ENCODE measurements around the gene SHB. TPM values are rescaled to one million over a fixed set of nuclear protein-coding genes. Genes with fewer than 3 reads are reported as not detected.

Gene SHB
- polyA plus RNA-seq, 1 donor (not counting 4 experiments of a cell fraction or from before 2014, with no cell fraction given), result 10.9 TPM

DNA sequence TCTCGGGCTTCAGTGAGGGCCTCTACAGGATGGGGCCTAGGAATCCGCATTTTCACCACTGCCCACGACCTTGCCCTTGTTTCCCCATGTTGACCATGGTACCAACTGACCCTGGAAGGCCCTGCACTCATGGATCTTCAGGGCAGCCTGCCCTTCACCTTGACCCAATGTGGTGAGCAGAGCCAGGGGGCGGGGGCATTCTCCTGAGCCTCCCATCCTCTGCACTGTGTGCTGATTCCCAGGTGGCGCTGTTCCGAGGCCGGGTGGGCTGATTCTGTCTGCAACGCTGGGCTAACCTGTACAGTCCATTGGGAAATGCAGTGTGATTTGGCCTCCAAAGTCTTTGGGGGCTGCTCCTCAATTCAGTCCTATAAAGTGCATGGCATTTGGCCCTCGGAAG is 68.7 kb downstream of the SHB start:
- peaks cover 72% of the 10 kb centered on the region for H3K79me2 ChIP-seq (ENCODE audit: control insufficient read depth, insufficient read depth, low read length)
- peak overlapping the region; percentile 69 for H3K27ac ChIP-seq (ENCODE audit: control insufficient read depth, insufficient read depth, low read length)
- TF ChIP-seq, protein P1, sequence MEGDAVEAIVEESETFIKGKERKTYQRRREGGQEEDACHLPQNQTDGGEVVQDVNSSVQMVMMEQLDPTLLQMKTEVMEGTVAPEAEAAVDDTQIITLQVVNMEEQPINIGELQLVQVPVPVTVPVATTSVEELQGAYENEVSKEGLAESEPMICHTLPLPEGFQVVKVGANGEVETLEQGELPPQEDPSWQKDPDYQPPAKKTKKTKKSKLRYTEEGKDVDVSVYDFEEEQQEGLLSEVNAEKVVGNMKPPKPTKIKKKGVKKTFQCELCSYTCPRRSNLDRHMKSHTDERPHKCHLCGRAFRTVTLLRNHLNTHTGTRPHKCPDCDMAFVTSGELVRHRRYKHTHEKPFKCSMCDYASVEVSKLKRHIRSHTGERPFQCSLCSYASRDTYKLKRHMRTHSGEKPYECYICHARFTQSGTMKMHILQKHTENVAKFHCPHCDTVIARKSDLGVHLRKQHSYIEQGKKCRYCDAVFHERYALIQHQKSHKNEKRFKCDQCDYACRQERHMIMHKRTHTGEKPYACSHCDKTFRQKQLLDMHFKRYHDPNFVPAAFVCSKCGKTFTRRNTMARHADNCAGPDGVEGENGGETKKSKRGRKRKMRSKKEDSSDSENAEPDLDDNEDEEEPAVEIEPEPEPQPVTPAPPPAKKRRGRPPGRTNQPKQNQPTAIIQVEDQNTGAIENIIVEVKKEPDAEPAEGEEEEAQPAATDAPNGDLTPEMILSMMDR (optimal IDR thresholded peaks at IDR 0.05 in 1 of 3, IDR thresholded peaks at IDR 0.05 in 1 of 3, conservative IDR thresholded peaks at IDR 0.05 in 1 of 3; ENCODE audit: extremely low read depth in 1 of 3, insufficient read depth in 2 of 3, low read length in 3 of 3), result no peak
- no peak for TF ChIP-seq EZH2 (IDR thresholded peaks at IDR 0.05; ENCODE audit: low read length)
- H3K4me2 ChIP-seq (ENCODE audit: control insufficient read depth, extremely low read depth, insufficient read depth, low read depth, low read length), result peak overlapping the region; percentile 23
- no peak overlapping the region for H3K4me3 ChIP-seq (ENCODE audit: control insufficient read depth in 2 of 3, extremely low read depth in 1 of 3, insufficient read depth in 2 of 3, low read depth in 1 of 3, low read length in 3 of 3)
- FAIRE-seq (no peak), DNase-seq (ENCODE audit: low read depth, low spot score) (no peak)
- no peak overlapping the region for H3K9ac ChIP-seq (ENCODE audit: control insufficient read depth, extremely low read depth, insufficient read depth, low read length)
- no peaks in the 10 kb centered on the region for H3K9me3 ChIP-seq (ENCODE audit: control insufficient read depth, low read depth, low read length)
- H3K4me1 ChIP-seq (ENCODE audit: control insufficient read depth, extremely low read depth, insufficient read depth, low read length), result peaks cover 35% of the 10 kb centered on the region
- H3K9me1 ChIP-seq (ENCODE audit: control insufficient read depth, extremely low read depth, insufficient read depth, low read length), result peaks cover 3% of the 10 kb centered on the region
- H4K20me1 ChIP-seq (ENCODE audit: control insufficient read depth, extremely low read depth, insufficient read depth, low read length), result peaks cover 2% of the 10 kb centered on the region
- H3K27me3 ChIP-seq (ENCODE audit: control insufficient read depth, extremely low read depth, insufficient read depth, low read length), result no peaks in the 10 kb centered on the region
- dilution Hi-C loops (cut with MboI; ENCODE audit: extremely low pct_ligation_motif_present, low sequenced_read_pairs), result no loop called here
- H3K36me3 ChIP-seq (ENCODE audit: control insufficient read depth in 2 of 2, extremely low read depth in 1 of 2, insufficient read depth in 2 of 2, low read length in 2 of 2), result peaks cover 7 to 18% of the 10 kb centered on the region in 2 experiments
- no peak overlapping the region for H2AFZ ChIP-seq (ENCODE audit: control insufficient read depth, low read length)

DNA sequence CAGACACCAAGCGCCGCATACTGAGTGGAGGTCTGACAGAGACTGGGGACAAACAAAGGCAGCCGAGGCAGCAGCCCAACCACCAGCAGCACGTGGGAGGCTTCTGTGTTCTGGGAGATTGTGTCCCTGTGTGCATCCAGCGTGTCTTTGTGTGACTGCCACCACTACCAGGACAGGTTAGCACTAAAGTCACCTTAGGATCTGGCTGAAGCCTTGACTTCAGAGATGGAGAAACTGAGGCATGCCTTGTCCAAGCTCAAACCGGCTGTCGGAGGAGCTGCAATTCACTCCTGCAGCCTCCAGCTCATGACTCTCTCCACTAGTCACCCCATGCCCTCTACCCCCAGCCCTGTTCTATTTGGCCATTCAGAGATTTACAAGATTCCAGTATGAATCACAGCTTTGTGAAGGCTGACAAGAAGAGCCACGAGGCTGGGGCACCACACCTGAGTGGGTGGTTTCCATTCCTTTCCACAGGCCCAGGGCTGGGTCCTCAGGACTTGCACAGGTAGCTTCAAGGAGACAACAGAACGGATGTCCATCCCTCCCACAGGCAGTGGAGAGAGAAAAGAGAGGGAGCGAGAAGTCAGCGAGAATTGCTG is 69.3 kb downstream of the SHB start:
- TF ChIP-seq, protein P1 (optimal IDR thresholded peaks at IDR 0.05 in 1 of 3, IDR thresholded peaks at IDR 0.05 in 1 of 3, conservative IDR thresholded peaks at IDR 0.05 in 1 of 3; ENCODE audit: extremely low read depth in 1 of 3, insufficient read depth in 2 of 3, low read length in 3 of 3), result no peak
- TF ChIP-seq EZH2 (IDR thresholded peaks at IDR 0.05; ENCODE audit: low read length), result no peak
- Histone ChIP-seq H3K27ac (ENCODE audit: control insufficient read depth, insufficient read depth, low read length) (peak overlapping the region; percentile 69), H3K4me2 (ENCODE audit: control insufficient read depth, extremely low read depth, insufficient read depth, low read depth, low read length) (peak overlapping the region; percentile 23), H2AFZ (ENCODE audit: control insufficient read depth, low read length) (no peak overlapping the region), H3K27me3 (ENCODE audit: control insufficient read depth, extremely low read depth, insufficient read depth, low read length) (no peaks in the 10 kb centered on the region), H3K9me3 (ENCODE audit: control insufficient read depth, low read depth, low read length) (no peaks in the 10 kb centered on the region), H3K4me3 (ENCODE audit: control insufficient read depth in 2 of 3, extremely low read depth in 1 of 3, insufficient read depth in 2 of 3, low read depth in 1 of 3, low read length in 3 of 3) (no peak overlapping the region), H3K79me2 (ENCODE audit: control insufficient read depth, insufficient read depth, low read length) (peaks cover 66% of the 10 kb centered on the region), H4K20me1 (ENCODE audit: control insufficient read depth, extremely low read depth, insufficient read depth, low read length) (peaks cover 2% of the 10 kb centered on the region), H3K4me1 (ENCODE audit: control insufficient read depth, extremely low read depth, insufficient read depth, low read length) (peaks cover 39% of the 10 kb centered on the region), H3K36me3 (ENCODE audit: control insufficient read depth in 2 of 2, extremely low read depth in 1 of 2, insufficient read depth in 2 of 2, low read length in 2 of 2) (peaks cover 7 to 18% of the 10 kb centered on the region in 2 experiments), H3K9ac (ENCODE audit: control insufficient read depth, extremely low read depth, insufficient read depth, low read length) (no peak overlapping the region), H3K9me1 (ENCODE audit: control insufficient read depth, extremely low read depth, insufficient read depth, low read length) (peaks cover 3% of the 10 kb centered on the region)
- DNase-seq (ENCODE audit: low read depth, low spot score), result no peak
- FAIRE-seq, result peak; percentile 32
- dilution Hi-C loops (cut with MboI; ENCODE audit: extremely low pct_ligation_motif_present, low sequenced_read_pairs), result no loop called here
